Epidermal melanocyte (primary cell): ENCODE results near the gene NRDE2.
"Not testable (repeated sequence)": the region's sequence is repeated elsewhere in the genome, so short reads cannot be mapped to it uniquely, and the experiment has no call there.

Source experiments
- DNase-seq: peaks from one replicate; pipeline ENCODE4 v3.0.0; 2011; ENCODE audit warnings: low spot score; ENCODE audit not compliant: insufficient read length

Gene NRDE2

DNA sequence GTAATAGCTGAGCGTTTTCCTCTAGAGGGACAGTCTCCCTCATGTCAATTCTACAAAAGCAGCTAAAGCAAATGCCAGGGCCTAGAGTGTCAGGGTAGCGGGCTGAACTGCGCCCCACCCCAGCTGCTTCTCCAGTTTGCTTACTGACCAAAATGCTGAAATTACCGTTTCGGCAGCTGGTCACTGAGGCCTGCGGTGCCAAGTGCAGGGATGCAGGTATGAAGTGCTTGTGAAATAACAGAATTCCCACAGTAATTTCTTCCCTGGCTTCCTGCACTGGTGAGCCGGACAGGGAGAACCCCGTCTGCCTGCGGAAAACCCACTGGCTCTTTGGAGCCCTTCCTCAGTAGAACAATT lies 56.3 kb downstream of the NRDE2 start:
- DNase-seq = no peak

DNA sequence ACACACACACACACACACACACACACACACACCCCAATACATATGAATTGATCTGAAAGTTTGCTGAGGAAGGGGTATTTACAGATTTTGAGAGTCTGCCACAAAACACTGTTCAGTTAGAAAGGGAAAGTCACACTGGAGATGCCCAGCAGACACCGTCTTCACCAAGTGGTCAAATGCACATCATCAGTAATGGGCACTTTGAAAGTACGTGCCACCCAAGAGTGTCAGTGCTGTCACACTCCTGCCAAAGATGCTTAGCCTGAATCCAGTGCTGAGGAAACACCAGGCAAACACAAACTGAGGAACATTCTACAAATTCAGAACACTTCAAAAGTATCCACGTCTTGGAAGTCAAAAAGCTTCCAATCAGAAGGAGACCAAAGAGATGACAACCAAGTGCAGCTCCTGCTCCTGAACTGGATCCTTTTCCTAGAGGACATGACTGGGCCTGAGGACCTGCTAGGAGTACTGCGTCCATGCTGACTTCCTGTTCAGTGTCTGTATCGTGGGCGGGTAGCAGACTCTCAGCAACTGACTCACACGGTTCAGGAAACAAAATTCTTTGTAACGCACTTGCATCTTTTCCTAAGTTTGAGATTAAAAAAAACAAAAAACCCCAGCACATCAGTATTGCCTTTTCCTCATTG lies 56.8 kb downstream of the NRDE2 start:
- no peak for DNase-seq

DNA sequence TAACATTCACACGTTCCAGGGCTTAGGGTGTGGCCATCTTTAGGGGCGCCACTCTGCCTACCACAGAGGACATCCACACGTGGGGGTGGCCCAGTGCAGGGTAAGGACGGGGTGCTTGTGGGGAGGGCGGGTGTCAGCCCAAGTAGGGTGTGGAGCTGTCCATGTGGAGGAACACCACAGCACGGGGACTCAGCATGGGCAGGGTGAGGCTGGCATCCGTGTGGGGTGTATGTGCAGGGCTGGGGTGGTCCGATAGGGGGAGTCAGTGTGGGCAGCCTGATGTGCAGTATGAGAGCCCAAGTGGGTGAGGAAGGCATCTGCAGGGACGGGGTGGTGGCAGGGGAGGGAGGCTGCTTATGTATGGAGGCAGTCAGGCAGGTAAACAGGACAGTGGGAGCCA lies 57.7 kb downstream of the NRDE2 start:
- DNase-seq = no peak

DNA sequence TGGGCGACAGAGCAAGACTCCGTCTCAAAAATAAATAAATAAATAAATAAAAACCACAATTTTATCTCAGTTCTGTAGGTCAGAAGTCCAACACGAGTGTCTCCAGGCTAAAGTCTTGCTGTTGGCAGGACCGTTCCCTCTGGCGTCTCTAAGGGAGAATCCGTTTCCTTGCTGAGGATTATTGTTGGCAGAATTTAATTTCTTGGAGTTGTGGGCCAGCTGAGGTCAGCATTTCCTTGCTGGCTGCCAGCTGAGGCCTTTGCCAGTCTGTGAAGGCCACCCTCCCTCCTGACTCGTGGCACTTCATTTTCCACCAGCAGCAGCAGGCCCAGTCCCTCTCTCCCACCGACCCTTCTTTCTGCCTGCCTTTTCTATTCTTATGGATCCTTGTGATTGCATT lies 58.2 kb downstream of the NRDE2 start:
- no peak for DNase-seq

DNA sequence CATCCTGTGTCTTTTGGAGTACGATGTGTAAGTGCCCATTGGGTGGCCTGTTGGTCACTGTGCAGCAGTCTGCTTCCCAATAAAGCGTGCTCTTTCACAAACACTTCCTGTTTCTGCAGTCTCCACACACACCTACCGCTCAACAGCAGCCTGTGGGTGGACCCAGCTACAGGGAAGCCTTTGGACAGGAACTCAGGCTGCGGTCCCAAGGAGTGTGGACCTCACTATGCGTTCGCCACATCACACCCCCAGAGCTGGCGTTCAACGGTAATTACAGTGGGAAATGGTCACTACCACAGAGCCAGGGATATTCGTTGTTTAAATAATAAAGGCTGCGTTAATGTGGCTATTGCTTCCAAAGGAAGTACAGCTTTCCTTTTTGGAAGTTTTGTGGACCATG lies 59.2 kb downstream of the NRDE2 start:
- DNase-seq = no peak

DNA sequence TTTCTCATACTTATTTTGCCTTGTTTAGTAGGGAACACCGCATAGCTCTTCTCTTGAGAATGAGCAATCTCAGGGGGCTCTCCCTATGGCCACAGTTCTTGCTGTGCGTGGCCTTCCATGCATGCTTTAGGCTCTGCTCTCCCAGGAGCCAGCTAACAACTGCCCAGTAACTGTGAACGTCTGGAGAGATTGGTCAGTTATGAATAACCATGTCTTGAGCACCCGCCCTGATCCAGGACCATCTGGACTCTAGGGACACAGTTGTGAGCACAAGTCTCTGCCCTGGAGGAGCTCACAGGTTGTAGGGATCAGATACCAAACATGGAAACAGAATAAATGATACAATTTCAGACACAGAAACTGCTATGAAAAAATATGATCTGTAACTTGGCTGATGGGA lies 63.3 kb downstream of the NRDE2 start:
- no peak for DNase-seq

DNA sequence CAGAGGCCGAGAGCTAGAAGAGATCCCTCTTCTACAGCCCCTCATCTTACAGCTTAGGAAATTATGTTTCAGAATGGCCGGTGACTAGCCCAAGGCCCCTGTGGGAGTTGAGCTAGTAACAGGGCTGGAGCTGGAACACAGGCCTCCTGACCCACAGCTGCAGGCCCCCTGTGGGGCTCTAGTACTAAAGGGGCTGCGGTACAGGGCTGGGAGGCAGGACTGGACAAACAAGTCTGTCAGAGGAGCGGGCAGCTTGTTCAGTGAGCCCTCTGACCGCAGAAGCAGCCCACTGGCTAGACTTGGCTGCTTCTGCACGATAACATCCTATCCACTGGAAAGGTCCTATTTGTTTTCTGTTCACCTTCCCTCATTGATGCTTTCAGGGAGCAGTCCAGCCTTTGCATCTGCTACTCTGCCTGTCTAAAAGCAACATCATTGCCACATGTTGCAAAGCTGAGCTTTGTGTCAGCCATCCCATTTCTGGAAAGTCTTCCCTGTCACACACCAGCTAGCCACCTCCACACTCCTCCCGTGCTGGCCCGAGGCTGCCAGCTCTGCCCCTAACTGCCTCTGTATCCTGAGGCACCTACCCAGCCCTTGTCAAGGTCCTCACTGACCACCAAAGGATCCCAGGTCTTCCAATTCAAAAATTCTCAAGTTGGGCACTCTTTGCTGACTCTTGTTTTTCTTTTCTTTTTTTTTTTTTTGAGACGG lies 65.1 kb downstream of the NRDE2 start:
- no peak for DNase-seq

DNA sequence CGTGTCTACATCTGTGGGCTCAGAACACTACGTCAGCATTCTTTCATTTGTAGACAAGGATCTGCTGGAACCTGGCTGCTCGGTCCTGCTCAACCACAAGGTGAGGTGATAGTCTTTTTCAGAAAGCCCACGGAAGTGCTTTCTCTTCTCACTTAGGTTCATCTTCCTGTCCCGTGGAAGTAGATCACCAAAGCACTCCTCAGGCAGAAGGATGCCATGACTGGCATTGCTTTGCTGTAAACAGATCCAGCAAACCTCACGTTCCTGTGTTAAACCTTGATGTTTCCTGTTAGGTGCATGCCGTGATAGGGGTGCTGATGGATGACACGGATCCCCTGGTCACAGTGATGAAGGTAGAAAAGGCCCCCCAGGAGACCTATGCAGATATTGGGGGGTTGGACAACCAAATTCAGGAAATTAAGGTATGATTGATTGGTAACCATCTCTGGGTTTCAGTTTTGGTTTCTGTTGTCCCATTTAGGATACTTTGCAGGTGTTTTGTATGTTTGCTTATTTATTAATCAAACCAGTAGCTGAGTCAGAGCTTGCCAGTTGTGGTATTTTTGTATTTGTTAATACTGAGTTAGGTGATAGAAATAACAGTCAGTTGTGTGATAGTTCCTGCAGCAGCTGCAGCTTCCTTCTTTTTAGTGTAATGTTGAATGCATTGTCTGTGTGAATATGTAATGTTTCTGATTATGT lies 67.8 kb downstream of the NRDE2 start:
- DNase-seq = no peak

DNA sequence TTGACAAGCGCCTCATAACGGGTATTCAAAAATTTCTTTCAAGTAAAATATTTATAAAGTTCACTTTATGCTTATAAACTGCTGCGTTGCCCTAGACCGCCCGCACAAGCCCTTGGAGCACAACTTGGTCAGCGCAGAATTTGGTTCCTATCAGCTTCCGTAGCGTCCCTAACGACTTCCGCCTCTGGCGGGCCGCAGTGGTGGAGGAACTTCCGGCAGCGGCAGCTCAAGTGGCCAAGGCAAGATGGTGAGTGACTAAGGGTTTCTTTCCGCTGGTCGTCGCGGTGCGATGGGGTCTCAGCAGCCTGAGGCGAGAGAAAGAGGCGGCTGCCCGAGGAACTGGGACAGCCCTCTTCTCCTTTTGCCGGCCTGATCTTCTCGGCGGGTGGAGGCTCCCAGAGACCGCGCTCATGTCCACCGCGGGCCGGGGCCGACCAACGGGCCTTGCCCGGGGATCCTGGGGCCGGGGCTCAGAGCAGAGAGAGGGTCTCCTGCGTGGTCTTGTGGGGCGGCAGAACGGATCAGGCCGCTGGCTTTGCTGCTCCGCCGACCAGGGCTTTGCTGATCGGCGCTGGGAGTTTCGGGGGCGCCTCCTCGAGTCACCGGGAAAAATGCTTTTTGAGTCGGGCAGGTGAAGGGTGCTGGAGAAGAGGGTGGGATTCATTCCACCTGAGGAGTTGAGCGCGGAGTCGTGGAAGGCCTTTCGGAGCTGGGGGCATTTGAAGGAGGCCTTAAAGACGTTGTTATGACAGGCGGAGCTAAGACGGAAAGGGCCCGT lies 75.2 kb downstream of the NRDE2 start, which contains the start of gene PSMC1:
Gene PSMC1, plus strand, starts transcription at position 200 of the 778 bp plus-strand sequence. Its CDS starts 45 bp downstream, at position 245.
- peak; percentile 92 for DNase-seq

DNA sequence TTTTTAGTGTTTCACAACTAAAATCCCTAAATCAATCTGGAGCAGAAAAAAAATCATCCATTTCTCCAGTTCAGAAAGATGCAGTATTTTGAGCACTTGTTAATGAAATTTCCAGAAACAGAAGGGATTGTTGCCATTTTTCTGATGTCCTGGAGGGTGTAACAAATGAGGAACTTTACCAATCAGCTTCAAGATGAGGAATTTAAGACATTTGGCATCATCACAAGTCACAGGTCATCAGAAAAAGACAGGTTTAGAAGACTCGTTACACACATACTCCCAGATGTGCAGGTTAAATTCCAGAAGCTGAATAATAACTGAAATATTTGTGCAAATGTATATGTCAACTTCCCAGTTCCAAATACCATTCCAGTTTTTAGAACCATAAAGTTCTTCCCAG lies 75.9 kb downstream of the NRDE2 start:
- DNase-seq = no peak

DNA sequence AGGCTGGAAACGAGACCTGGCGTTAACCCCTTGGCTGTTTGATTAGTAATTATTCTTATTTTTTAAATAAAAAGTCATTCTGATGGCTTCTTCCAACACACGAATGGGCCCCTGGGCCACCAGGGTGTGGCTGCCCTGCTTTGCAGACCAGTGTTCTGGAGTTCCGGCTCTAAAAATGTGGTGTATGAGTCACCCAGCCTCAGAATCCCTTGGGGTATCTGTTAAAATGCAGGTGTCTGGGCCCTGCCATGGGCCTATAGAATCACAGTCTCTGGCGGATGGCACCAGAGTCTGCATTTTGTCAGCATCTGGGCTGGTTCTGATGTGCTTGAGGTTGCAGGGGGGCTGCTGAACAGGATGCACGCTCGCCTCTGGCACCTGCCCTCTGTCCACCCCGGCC lies 77.9 kb downstream of the NRDE2 start:
- DNase-seq = no peak

DNA sequence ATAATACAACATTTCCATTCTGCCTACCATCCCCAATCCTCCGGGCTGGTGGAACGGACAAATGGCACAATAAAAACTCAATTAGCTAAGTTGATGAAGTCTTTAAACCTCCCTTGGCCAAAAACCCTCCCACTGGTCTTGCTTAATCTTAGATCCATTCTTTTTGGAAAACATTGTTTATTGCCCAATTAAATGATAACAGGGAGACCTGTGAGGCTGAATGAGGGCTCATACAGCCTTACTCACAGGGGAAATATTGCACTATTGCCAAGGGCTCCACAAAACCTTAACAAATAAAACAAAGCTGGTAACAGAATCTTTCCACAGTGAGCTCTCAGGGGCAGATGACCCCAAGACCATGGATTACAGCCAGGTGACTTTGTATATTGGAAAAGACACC lies 83.1 kb downstream of the NRDE2 start:
- DNase-seq = no peak

DNA sequence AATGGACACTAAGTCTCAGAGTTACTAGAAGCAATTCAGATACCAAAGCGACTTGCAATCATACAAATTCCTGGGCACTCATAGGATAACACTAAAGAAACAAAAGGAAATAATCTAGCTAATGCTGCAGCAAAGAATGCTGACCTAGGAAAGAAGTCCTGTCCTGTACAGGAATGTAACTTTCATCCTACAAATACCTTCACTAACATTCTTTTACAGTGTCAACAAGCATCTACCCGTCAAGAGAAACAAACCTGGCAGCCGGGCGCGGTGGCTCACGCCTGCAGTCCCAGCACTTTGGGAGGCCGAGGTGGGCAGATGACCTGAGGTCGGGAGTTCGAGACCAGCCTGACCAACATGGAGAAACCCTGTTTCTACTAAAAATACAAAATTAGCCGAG lies 84.3 kb downstream of the NRDE2 start:
- DNase-seq = not testable (repeated sequence)

DNA sequence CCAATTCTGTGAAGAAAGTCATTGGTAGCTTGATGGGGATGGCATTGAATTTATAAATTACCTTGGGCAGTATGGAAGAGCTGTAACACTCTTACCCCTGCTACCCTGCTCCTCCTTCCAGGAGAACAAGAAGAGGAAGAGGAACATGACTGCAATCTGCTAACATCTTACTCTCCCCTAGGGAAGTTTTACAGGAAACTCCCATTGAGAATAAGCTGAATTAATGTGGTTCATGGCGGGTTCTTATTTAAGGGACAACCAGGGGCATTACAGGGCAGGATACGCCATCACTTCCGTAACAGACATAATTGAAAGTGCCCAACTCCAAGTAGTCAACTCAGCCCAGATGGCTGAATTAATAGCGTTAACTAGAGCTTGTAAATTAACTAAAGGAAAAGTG lies 84.8 kb downstream of the NRDE2 start:
- DNase-seq = no peak

DNA sequence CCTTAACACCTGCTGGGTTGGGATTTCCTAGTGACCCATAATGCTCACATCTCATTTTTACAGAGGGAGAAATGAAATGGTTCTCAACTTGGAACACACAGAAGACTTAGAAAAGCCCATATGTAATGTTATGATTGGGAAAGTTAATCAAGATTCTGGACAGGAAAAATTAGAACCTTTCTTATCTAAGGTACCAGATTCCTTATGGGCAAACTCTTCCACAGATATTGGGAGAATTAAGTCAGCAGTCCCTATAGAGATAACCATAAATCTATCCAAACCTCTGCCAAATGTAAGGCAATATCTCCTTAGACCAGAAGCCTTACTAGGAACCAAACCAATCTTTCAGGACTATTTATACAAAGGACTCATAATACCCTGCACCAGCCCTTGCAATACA lies 89.3 kb downstream of the NRDE2 start:
- DNase-seq = no peak

DNA sequence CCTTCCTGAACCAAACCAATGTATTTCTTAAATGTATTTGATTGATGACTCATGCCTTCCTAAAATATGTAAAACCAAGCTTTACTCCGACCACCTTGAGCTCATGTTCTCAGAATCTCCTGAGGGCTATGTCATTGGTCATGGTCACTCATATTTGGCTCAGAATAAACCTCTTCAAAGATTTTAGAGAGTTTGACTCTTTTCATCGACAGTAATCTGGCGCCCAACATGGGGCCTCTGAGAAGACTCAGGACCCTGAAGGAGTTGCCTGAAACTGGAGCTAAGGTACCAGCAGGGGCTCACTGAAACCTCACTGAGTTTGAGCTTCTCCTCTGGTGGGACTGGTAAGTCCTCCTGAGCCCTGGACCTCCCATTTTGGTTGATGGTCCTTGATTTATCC lies 92.6 kb downstream of the NRDE2 start:
- DNase-seq = no peak

DNA sequence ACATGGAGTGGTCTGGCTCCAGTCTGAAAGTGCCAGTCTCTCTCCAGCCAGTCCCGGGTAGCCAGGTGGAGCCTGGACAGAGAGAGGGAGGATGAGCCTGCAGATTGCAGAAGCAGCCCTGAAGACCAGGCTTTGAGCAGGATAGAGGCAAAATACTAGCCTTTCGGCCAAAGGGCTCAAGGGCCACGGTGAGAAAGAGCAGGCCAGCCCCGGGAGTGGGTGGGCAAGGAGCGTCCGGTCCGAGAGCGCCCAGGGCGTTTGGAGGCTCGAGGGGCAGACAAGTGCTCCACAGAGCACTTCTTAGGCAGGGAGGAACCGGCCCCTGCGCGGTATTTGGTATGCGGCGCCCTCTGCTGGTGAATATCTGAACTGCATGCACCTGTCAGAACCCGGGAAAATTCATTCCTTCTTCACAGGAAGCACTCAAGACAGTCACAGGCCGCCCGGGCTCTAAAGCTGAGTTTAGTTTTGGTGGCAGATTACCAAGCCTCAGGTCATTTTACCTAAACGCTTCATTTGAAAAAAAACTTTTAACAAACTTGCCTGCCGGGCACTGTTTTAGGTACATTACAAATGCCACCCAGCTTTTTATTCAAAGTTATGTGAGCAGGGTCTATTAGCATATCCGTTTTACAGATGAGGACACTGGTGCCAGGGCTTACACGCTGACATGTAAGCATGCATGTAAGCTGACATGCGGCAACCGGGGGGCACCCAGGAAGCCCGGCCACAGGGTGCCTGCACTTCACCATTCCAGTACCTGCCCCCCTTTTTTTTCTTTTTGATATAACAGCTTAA lies 96.4 kb downstream of the NRDE2 start:
- peak; percentile 25 for DNase-seq

DNA sequence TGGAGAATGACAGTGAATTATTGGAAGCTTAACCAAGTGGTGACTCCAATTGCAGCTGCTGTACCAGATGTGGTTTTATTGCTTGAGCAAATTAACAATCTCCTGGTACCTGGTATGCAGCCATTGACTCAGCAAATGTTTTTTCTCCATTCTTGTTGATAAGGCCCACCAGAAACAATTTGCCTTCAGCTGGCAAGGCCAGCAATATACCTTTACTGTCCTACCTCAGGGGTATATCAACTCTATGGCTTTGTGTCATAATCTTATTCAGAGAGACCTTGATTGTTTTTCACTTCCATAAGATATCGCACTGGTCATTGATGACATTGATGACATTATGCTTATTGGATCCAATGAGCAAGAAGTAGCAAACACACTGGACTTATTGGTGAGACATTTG lies 101.8 kb downstream of the NRDE2 start:
- DNase-seq = not testable (repeated sequence)

DNA sequence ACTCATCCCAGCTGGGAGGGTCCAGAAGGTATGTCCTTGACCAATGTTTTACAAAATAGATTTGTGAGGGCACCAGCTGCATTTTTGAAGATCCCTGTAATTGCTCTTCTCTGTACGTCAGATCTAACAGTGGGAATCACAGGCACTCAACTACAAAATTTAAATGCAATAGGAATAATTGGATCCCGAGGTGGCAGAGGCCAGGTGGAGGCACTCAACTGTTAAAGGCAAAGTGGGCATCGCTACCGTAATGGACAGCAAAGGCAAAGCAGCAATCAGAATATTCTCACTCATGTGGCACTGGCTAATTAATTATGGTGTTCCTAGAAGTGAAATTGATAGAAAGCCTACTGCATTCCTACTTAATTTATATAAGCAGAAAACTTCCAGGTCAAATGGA lies 103.3 kb downstream of the NRDE2 start:
- DNase-seq = no peak
